Measurements from ENCODE around the gene SYCN.
"Not testable (repeated sequence)": the region's sequence is repeated elsewhere in the genome, so short reads cannot be mapped to it uniquely, and the experiment has no call there.

SYCN gene

DNA sequence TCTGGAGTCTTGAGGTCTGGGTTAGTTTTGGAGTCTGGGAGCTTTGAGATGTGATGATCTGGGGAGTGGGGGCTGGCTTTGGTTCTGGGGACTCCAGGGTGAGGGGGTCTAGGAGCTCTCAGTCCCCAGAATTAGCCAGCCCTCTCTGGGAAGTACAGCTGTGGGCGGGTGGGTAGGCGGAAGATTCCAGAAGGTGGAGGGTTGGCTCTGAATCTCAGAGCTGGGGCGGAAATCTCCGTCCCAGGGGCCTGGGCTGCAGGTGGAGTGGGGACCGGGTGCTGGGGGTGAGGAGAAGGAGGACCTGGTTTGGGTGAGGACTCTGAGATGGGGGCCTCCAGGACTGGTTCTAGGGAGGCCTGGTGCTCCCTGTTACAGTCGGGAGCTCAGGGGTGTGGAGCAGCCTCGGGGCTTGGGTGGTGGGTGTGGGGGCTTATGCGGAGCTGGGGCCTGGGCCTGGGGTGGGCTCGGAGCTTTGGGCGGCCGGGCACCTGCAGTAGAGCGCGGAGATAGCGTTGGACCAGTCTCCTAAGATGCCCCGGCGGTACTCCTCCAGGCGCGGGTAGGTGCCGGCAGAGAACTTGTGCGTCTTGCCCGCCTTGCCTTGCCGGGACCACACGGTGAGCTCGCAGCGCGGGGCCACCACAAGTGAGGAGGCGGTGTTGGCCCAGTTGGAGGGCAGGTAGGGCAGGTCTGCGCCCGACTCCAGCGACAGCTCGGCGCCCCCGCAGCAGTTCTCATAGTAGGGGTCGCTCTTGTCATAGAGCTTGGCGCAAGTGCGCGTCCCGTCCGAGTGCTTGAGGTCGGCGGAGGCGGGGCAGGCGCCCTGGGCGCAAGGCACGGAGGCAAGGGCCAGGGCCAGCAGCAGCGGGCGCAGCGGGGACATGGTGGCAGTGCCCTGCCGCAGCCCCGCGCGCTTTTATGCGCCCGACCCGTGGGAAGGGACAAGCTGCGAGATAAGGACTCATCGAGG lies at the start of gene SYCN:
SYCN (minus strand) TSS at position 892 of the 970 bp plus-strand sequence; CDS start at position 883, 9 bp downstream.
- no peak for DNase-seq

DNA sequence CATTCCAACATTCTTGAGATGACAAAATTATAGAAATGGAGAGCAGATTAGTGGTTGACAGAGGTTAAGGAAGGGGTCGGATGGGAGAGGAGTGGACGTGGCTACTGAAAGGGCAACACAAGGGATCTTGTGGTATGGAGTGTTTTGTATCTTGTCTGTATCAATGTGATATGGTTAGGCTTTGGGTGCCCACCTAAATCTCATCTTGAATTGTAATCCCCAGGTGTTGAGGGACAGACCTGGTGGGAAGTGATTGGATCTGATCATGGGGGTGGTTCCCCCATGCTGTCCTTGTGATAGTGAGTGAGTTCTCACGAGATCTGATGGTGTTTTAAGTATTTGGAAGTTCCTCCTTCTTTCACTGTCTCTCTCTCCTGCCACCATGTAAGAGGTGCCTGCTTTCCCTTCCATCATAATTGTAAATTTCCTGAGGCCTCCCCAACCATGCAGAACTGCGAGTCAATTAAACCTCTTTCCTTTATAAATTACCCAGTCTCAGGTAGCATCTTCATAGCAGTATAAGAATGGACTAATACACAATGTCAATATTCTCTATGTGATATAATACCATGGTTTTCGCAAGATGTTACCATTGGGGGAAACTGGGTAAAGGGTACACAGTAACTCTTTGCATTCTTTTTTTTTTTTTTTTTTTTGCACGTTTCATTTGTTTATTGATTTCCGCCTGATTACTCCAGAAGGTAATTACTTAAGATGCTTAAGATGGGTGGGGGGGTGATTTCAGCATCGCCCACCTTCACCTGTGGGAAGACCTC lies 49.5 kb upstream of the SYCN start:
- no peak for DNase-seq

DNA sequence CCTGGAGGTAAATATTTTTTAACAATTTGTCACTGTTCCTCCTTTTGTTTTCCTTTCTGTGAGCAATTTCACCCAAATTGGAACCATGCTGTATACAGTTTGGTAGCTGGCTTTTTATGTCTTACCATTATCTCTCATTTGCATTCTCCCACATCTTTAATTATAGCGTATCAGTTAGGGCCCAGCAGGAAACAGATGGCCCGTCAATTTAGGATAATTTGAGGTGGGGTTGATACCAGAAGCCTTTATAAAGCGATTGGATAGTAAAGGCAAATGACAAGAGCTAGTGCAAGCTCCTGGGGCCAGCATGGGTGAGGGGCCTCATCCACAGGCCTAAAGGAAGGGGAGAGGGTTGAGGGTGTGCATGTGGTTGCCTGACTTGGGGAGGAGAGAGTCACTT lies 48.4 kb upstream of the SYCN start:
- DNase-seq: no peak

DNA sequence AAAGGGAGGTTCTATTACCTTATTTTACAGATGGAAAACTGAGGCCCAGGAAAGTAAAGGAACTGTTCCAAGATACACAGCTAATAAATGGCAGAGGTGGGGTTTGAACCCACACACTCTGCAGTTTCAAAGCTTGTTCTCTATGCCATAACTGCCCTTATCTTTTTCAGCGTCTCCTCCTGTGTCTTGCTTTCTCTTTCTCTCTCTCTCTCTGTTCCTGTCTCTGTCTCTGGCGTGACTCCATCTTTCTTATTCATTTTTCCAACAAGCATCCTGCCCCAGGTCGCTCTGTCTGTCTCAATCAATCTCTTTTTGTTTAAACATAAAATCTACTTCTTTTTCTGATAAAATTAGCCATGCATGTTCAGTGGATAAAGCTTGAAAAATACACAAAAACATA lies 47.8 kb upstream of the SYCN start:
- no peak for DNase-seq

DNA sequence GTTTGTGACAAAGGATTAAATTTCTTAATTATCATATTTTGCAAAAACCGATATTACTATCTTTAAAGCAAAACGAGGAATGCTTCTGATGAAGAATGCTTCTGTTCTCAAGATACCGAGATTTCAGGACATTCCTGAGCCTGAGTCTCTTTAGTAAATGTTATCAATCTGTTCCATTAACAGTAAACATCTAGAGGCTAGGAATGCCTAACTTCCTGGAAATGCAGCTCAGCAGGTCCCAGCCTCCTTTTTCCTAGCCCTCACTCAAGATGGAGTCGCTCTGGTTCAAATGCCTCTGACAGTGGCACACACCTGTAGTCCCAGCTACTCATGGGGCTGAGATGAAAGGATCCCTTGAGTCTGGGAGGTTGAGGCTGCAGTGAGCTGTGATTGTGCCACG lies 47.0 kb upstream of the SYCN start:
- DNase-seq: no peak

- no peak for DNase-seq
Measured at GRCh38 chr19:39248806-39249205, 44.7 kb upstream of the SYCN start, which contains the start of gene IFNL4. Gene IFNL4, minus strand, starts transcription at chr19:39248856.

GRCh38 chr19:39247701-39248664 lies 43.9 kb upstream of the SYCN start:
- DNase-seq: no peak

- DNase-seq: peak in 1 of 4 experiments; percentile 11
Measured at GRCh38 chr19:39246951-39247669, 43.0 kb upstream of the SYCN start.

DNA sequence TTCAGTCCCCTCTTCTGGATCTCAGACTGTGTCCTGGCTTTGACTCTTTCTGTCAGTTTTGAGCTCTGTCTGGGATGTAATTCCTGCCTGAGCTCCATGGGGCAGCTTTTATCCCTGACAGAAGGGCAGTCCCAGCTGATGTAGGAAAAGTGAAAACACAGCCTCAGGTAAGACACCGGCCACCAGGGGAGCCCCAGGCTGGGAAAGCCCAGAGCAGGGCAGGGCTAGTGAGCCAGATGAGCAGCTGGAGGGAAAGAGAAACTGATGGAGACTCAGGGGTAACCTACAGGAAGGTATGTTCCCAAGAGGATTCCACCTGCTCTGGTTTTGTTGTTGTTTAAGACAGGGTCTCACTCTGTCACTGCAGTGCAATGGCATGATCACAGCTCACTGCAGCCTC lies 41.1 kb upstream of the SYCN start:
- not testable (repeated sequence) for DNase-seq

DNA sequence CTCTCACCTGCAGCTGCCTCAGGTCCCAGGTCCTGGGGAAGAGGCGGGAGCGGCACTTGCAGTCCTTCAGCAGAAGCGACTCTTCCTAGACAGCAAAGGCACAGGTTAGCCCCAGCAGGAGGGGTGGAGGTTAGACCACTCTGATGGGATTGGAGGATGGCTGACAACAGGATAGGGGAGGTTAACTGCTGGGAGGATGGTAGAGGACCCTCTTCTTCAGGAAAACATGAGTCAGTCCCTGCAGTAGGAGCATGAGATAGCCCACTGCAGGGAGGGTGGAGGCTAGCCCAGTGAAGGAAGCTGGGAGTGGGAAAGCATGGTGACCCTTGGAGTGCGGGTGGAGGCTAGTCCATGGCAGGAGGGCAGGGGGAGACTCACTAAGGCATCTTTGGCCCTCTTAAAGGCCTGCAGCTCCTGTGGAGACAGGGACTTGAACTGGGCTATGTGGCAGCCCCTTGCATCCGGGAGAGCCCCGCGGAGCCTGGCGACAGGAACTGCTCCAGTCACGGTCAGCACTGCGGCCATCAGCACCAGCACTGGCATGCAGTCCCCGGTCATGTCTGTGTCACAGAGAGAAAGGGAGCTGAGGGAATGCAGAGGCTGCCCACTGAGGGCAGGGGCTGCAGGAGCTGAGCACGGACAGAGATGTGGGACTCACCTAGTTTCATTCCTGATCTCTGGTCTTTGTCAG lies 40.5 kb upstream of the SYCN start, which contains the start of gene IFNL3:
IFNL3 (minus strand) TSS at position 597 of the 691 bp plus-strand sequence; CDS start at position 558, 39 bp downstream.
- DNase-seq: not testable (repeated sequence)

DNA sequence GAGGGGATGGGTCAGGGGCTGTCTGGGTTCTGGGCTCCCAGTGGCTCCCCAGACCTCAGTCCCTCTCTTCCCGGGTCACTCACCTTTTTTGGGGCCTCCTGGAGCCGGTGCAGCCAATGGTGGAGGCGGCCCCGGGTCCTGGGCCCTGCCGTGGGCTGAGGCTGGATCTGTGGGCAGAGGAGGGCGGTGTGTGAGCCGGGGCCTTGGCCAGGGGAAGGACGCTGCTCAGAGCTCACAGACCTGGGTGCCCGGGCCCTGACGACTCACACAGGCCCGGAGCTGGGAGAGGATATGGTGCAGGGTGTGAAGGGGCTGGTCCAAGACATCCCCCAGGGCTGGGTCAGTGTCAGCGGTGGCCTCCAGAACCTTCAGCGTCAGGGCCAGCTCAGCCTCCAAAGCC lies 39.7 kb upstream of the SYCN start:
- DNase-seq: not testable (repeated sequence)

GRCh38 chr19:39240421-39240820 lies 36.4 kb upstream of the SYCN start:
- no peak for DNase-seq

DNA sequence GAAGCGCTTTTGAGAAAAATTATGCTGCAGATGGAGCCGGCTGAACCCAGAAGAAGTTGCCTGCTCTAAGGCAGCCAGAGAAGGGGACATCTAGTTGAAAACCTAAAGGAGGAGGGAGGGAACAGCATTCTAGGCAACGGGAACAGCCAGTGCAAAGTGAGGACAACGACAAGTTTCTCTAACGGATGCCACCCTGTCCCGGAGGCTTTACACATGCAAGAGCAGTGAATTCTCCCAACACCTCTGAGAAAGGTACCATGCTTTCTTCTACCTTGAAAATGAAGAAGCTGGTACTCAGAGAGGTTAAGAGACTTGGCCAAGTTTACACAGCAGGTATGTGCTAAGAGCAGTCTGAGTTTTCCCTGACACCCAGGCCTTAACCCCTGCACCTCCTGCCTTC lies 34.9 kb upstream of the SYCN start:
- DNase-seq: no peak

DNA sequence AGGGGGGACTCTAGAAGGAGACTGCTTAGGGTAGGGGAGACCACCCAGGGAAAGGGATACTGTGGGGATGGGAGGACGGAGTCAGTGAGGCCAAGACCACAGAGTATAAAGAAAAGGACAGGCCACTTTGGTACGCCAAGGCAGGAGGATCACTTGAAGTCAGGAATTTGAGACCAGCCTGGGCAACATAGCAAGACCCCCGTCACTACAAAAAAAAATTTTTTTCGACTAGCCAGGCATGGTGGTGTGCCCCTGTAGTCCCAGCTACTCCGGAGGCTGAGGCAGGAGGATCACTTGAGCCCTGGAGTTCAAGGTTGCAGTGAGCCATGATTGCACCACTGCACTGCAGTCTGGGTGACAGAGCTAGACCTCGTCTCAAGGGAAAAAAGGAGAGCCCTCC lies 34.1 kb upstream of the SYCN start:
- DNase-seq: no peak

DNA sequence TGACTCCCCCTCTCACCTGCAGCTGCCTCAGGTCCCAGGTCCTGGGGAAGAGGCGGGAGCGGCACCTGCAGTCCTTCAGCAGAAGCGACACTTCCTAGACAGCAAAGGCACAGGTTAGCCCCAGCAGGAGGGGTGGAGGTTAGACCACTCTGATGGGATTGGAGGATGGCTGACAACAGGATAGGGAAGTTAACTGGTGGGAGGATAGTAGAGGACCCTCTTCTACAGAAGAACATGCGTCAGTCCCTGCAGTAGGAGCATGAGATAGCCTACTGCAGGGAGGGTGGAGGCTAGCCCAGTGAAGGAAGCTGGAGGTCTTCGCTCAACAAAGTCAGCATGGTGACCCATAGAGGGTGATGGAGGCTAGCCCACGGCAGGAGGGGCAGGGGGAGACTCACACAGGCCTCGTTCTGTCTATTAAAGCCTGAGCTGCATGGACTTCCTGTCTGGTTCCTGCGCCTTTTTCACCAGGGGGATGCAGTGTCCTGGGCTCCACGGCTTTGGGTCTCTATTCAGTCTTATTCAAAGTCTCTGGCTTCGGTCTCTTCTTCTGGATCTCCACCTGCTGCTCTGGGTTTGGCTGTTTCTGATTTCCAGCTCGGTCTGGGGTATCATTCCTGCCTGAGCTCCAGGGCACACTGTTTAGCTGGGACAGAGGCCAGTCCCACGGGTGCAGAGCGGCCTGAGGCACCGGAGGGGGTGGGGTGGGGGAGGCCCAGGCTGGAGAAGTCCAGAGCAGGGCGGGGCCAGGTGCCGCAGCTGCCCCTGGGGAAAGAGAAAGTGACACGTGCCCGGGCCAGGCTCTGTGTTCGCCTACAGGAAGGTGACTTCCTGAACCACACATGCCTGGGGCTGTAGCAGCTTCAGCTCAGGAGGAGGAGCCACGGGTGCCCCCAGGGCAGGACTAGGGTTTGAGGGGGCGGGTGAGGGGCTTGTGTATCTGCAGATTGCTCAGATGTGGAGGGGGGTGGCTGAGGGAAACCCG lies 33.4 kb upstream of the SYCN start:
- peak in 2 of 4 experiments; percentile 7 to 34 for DNase-seq

DNA sequence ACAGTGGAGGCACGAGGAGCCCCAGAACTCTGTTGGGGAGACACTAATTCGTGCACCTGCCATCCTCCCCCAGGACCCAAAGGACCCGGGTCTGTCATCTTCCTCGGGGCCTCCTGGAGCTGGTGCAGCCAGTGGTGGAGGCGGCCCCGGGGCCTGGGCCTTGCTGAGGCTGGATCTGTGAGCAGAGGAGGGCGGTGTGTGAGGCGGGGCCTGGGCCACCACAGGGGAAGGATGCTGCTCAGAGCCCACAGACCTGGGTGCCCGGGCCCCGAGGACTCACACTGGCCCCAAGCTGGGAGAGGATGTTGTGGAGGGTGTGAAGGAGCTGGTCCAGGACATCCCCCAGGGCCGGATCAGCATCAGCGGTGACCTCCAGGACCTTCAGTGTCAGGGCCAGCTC lies 32.5 kb upstream of the SYCN start:
- DNase-seq: peak in 1 of 4 experiments; percentile 23

- DNase-seq: no peak
Measured at GRCh38 chr19:39232708-39233107, 28.6 kb upstream of the SYCN start.

DNA sequence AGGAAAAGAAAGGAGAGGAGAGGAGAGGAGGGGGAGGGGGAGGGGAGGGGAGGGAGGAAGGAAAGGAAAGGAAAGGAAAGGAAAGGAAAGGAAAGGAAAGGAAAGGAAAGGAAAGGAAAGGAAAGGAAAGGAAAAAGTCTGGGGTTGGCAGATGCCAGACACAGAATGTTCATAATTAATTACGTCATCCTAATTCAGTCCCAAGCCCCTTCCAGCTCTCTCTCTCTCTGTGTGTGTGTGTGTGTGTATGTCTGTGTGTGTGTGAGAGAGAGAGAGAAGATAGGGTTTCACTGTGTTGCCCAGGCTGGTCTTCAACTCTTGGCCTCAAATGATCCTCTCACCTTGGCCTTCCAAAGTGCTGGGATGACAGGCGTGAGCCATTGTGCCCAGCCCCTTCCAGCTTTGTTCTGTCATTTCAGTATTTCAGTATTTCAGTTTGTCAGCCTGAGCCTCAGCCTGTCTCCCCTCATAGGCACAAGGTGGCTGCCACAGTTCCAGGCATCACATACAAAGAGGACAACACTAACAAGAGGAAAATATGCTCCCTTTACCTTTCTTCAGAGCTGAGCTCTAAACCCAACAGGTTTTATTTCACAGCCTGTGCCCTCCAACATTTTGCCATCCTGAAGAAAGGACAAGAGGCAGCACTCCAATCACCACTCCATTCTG lies 26.2 kb upstream of the SYCN start:
- DNase-seq: no peak

DNA sequence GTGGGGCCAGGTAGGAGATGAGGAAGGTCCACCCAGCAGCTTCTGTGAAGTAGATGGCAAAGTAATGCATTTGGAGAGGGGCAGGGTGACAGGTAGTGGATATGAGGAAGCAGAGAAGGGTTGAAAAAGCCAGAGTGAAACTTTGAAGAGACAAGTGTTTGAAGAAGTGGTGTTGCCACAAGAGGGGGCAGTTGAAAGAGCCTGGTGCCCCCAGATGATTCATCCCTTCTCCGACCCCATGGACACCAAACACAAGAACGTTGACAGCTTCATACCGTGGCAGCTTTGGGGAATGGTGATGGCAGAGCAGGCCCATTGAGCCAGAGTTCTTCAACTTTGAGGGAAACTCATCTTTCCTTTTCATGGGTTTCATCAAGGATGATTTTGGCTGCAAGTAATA lies 20.8 kb upstream of the SYCN start:
- DNase-seq: no peak

Measured in activated naive CD4-positive, alpha-beta T cell (primary cell).